Spleen (tissue), 7 donors: ENCODE data around the gene FTL.

Experiments used
- POLR2A ChIP-seq, 3 donors: fragments of 450-650 bp; IDR thresholded peaks; one replicate each; pipeline ENCODE4 v1.5.1; 2017; ENCODE audit warnings: antibody characterized with exemption in 3 of 3, mild to moderate bottlenecking in 1 of 3
- POLR2AphosphoS5 ChIP-seq, 3 donors: sonication (generic); formaldehyde crosslinking; IDR thresholded peaks; one replicate each; pipeline ENCODE4 v1.5.1; 2017; ENCODE audit warnings: antibody characterized with exemption in 3 of 3
- TF ChIP-seq, protein P1 (sequence below), 11 experiments: fragments of 200-600 bp in 7 of 11; fragments of 450-650 bp in 4 of 11; sonication (generic) in 4 of 11; IDR thresholded peaks in 8 of 11; conservative IDR thresholded peaks in 3 of 11; 1 replicate in 7 of 11; 2 replicates in 4 of 11; pipeline versions ENCODE4 v1.4.0 to v1.8.0; 2016 to 2021; ENCODE audit warnings: antibody characterized with exemption in 11 of 11, inconsistent platforms in 4 of 11, mild to moderate bottlenecking in 1 of 11
- donor health status: DM: no; HTN: no; CAD: no; lungs with moderate emphysema.
- donor health status: DM: no; HTN: no; CAD: no.
- donor health status: DM: no; HTN: no; CAD: no.

DNA sequence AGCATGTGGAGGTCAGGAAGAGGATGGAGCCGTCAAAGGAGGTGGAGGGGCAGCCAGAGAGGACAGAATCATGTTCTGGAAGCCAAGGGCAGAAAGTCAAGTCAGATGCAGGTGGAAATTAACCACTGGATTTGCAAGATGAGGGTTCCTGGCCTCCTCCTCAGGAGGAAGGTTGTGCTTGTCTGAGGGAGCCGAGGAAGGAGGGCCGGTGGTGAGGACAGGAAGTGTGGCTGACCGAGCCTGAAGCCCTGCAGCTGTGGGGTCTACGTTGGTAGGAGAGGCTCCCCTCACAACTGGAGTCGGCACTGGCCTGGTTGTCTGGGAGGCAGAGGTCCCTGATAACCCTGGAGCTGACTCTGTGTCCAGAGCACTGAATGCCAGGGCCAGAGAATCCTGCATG, 47.0 kb upstream of the FTL start:
- TF ChIP-seq, protein P1, sequence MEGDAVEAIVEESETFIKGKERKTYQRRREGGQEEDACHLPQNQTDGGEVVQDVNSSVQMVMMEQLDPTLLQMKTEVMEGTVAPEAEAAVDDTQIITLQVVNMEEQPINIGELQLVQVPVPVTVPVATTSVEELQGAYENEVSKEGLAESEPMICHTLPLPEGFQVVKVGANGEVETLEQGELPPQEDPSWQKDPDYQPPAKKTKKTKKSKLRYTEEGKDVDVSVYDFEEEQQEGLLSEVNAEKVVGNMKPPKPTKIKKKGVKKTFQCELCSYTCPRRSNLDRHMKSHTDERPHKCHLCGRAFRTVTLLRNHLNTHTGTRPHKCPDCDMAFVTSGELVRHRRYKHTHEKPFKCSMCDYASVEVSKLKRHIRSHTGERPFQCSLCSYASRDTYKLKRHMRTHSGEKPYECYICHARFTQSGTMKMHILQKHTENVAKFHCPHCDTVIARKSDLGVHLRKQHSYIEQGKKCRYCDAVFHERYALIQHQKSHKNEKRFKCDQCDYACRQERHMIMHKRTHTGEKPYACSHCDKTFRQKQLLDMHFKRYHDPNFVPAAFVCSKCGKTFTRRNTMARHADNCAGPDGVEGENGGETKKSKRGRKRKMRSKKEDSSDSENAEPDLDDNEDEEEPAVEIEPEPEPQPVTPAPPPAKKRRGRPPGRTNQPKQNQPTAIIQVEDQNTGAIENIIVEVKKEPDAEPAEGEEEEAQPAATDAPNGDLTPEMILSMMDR (IDR thresholded peaks at IDR 0.05 in 8 of 11, conservative IDR thresholded peaks at IDR 0.05 in 3 of 11): no peak
- no peak for TF ChIP-seq POLR2A (IDR thresholded peaks at IDR 0.05)
- peak in 2 of 3 donors; percentile 16 to 23 for TF ChIP-seq POLR2AphosphoS5 (IDR thresholded peaks at IDR 0.05)
